ENCODE results near the gene SYNE3. TPM values are rescaled to one million over a fixed set of nuclear protein-coding genes. Genes with fewer than 3 reads are reported as not detected.

The SYNE3 gene
- total and polyA plus RNA-seq, 10 of the 15 experiments (the other 5 are each of a cell fraction or from before 2014, with no cell fraction given) = 1.4 to 44.1 (median 13.4) TPM

DNA sequence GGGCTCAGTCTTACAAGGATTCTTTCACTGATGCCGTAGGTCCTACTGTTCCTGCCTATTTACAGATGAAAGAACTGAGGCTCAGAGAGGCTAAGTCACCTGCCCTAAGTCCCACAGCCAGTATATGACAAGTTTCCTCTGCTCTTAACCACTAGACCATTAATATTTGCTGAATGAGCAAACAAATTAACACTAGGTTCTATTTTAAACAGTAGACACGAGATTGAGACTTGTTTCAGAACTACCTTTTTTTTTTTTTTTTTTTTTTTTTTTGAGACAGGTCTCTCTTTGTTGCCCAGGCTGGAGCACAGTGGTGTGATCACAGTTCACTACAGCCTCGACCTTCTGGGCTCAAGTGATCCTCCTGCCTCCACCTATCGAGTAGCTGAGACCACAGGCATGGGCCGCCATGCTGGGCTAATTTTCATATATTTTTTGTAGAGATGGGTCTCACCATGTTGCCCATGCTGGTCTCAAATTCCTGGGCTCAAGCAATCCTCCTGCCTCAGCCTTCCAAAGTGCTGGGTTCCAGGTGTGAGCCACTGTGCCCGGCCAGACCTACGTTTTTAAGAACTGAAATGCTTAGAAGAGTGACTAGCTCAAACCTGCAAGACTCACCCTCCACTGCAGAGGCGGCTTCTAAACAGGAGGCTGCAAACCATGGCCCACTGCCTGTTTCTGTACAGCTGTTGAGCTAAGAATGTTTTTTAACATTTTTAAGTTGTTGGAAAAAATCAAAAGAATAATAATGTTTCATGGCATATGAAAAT lies 12.9 kb downstream of the SYNE3 start:
- Histone ChIP-seq H3K79me2 (ENCODE audit: control insufficient read depth, insufficient read depth, low read length) (peaks cover 93% of the 10 kb centered on the region), H3K4me3 (peak overlapping the region; percentile 50), H3K36me3 (ENCODE audit: control insufficient read depth in 2 of 2, insufficient read depth in 2 of 2, low read length in 1 of 2) (peaks cover 14 to 18% of the 10 kb centered on the region in 2 experiments), H3K4me1 (ENCODE audit: control insufficient read depth, insufficient read depth, low read length) (peaks cover 84% of the 10 kb centered on the region), H4K20me1 (ENCODE audit: control insufficient read depth, insufficient read depth) (no peaks in the 10 kb centered on the region), H3K27me3 (replicated peaks in 1 of 2; ENCODE audit: control insufficient read depth in 2 of 2, insufficient read depth in 2 of 2, low read length in 1 of 2) (no peaks in the 10 kb centered on the region), H3K4me2 (ENCODE audit: control insufficient read depth, insufficient read depth) (peak overlapping the region; percentile 85), H3K9me3 (replicated peaks; ENCODE audit: control insufficient read depth, insufficient read depth, low read length) (no peaks in the 10 kb centered on the region), H3K27ac (ENCODE audit: control insufficient read depth, insufficient read depth) (peak overlapping the region; percentile 92), H2AFZ (ENCODE audit: control insufficient read depth, low read depth, low read length) (no peak overlapping the region), H3K9ac (ENCODE audit: control insufficient read depth, insufficient read depth, low read length) (peak overlapping the region; percentile 57)
- BruUV-seq (replicated peaks) = no TSS peak
- in situ Hi-C loops (cut with MboI) (no loop called here), intact Hi-C loops (cut with micrococcal nuclease; ENCODE audit: unreplicated experiment) (loop anchor here (1.0 to 10.0 kb wide), 3 partner anchors 13 to 349 kb away; partner anchors contain the start of genes DICER1 and SYNE3)
- FAIRE-seq (peak; percentile 76), ATAC-seq (peak; percentile 68), DNase-seq (ENCODE audit: low read depth, low spot score) (peak; percentile 74)
- WGBS (ENCODE audit: insufficient coverage, insufficient replicate concordance, low lambda C conversion rate, missing lambda C conversion rate) = under 1% methylated on average over 8 of the region's 8 CpGs
- SMC1A ChIA-PET (ENCODE audit: uncharacterized antibody, unreplicated experiment) = interaction anchor here (0.5 to 12.0 kb wide), 7 partner anchors 11 to 153 kb away, joined by 3 to 107 read pairs (median 12); partner anchors contain the start of gene SYNE3
- CTCF ChIA-PET = interaction anchor here (0.7 to 7.5 kb wide), 9 partner anchors 9 to 70 kb away, joined by 3 to 55 read pairs (median 5); partner anchors contain the start of gene SYNE3
- POLR2A ChIA-PET = interaction anchor here (0.7 to 17.4 kb wide), 5 partner anchors 9 to 38 kb away, joined by 4 to 276 read pairs (median 6); partner anchors contain the start of genes GLRX5 and SYNE3
- RAD21 ChIA-PET (ENCODE audit: unreplicated experiment) = interaction anchor here (0.7 to 5.9 kb wide), 7 partner anchors 8 to 61 kb away, joined by 3 to 78 read pairs (median 4); partner anchors contain the start of gene SYNE3
- TF ChIP-seq RCOR1 (conservative IDR thresholded peaks at IDR 0.05; ENCODE audit: low read depth, low read length) (0 out of 2 replicates have a peak, but pooled peaks have one; percentile 48), YBX1 (IDR thresholded peaks at IDR 0.05) (no peak), POU2F2 (IDR thresholded peaks at IDR 0.05; ENCODE audit: borderline replicate concordance, low read depth, low read length) (peak; percentile 17; the same call in 1 of the 3 replicates), EED (IDR thresholded peaks at IDR 0.05; ENCODE audit: low read depth) (no peak), EP300 (IDR thresholded peaks at IDR 0.05; ENCODE audit: borderline replicate concordance in 1 of 2, control insufficient read depth in 1 of 2, low read depth in 2 of 2, low read length in 2 of 2) (peak; percentile 14 to 74; a peak in 3 of 4 replicates), MXI1 (IDR thresholded peaks at IDR 0.05; ENCODE audit: low read depth, low read length) (no peak; the same call in 1 of the 2 replicates), NFXL1 (IDR thresholded peaks at IDR 0.05; ENCODE audit: borderline replicate concordance) (peak; percentile 96), HDAC2 (IDR thresholded peaks at IDR 0.05) (no peak)
- TF ChIP-seq, protein P1, sequence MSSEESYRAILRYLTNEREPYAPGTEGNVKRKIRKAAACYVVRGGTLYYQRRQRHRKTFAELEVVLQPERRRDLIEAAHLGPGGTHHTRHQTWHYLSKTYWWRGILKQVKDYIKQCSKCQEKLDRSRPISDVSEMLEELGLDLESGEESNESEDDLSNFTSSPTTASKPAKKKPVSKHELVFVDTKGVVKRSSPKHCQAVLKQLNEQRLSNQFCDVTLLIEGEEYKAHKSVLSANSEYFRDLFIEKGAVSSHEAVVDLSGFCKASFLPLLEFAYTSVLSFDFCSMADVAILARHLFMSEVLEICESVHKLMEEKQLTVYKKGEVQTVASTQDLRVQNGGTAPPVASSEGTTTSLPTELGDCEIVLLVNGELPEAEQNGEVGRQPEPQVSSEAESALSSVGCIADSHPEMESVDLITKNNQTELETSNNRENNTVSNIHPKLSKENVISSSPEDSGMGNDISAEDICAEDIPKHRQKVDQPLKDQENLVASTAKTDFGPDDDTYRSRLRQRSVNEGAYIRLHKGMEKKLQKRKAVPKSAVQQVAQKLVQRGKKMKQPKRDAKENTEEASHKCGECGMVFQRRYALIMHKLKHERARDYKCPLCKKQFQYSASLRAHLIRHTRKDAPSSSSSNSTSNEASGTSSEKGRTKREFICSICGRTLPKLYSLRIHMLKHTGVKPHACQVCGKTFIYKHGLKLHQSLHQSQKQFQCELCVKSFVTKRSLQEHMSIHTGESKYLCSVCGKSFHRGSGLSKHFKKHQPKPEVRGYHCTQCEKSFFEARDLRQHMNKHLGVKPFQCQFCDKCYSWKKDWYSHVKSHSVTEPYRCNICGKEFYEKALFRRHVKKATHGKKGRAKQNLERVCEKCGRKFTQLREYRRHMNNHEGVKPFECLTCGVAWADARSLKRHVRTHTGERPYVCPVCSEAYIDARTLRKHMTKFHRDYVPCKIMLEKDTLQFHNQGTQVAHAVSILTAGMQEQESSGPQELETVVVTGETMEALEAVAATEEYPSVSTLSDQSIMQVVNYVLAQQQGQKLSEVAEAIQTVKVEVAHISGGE (CRISPR knock-in tag; IDR thresholded peaks at IDR 0.05) = no peak
- TF ChIP-seq, protein P2, sequence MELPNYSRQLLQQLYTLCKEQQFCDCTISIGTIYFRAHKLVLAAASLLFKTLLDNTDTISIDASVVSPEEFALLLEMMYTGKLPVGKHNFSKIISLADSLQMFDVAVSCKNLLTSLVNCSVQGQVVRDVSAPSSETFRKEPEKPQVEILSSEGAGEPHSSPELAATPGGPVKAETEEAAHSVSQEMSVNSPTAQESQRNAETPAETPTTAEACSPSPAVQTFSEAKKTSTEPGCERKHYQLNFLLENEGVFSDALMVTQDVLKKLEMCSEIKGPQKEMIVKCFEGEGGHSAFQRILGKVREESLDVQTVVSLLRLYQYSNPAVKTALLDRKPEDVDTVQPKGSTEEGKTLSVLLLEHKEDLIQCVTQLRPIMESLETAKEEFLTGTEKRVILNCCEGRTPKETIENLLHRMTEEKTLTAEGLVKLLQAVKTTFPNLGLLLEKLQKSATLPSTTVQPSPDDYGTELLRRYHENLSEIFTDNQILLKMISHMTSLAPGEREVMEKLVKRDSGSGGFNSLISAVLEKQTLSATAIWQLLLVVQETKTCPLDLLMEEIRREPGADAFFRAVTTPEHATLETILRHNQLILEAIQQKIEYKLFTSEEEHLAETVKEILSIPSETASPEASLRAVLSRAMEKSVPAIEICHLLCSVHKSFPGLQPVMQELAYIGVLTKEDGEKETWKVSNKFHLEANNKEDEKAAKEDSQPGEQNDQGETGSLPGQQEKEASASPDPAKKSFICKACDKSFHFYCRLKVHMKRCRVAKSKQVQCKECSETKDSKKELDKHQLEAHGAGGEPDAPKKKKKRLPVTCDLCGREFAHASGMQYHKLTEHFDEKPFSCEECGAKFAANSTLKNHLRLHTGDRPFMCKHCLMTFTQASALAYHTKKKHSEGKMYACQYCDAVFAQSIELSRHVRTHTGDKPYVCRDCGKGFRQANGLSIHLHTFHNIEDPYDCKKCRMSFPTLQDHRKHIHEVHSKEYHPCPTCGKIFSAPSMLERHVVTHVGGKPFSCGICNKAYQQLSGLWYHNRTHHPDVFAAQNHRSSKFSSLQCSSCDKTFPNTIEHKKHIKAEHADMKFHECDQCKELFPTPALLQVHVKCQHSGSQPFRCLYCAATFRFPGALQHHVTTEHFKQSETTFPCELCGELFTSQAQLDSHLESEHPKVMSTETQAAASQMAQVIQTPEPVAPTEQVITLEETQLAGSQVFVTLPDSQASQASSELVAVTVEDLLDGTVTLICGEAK (IDR thresholded peaks at IDR 0.05; ENCODE audit: borderline replicate concordance) = no peak
- TF ChIP-seq, protein P3, sequence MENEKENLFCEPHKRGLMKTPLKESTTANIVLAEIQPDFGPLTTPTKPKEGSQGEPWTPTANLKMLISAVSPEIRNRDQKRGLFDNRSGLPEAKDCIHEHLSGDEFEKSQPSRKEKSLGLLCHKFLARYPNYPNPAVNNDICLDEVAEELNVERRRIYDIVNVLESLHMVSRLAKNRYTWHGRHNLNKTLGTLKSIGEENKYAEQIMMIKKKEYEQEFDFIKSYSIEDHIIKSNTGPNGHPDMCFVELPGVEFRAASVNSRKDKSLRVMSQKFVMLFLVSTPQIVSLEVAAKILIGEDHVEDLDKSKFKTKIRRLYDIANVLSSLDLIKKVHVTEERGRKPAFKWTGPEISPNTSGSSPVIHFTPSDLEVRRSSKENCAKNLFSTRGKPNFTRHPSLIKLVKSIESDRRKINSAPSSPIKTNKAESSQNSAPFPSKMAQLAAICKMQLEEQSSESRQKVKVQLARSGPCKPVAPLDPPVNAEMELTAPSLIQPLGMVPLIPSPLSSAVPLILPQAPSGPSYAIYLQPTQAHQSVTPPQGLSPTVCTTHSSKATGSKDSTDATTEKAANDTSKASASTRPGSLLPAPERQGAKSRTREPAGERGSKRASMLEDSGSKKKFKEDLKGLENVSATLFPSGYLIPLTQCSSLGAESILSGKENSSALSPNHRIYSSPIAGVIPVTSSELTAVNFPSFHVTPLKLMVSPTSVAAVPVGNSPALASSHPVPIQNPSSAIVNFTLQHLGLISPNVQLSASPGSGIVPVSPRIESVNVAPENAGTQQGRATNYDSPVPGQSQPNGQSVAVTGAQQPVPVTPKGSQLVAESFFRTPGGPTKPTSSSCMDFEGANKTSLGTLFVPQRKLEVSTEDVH (IDR thresholded peaks at IDR 0.05; ENCODE audit: low read depth, partially characterized antibody) = no peak

Data from GM12878 (cell line).